CD4-positive, alpha-beta memory T cell (primary cell): ENCODE data around the gene SLC25A27. TPM values are rescaled to one million over a fixed set of nuclear protein-coding genes. Genes with fewer than 3 reads are reported as not detected.

Experiments used
- CTCF ChIA-PET: fragments of 350-600 bp; sonication (Branson Sonifier 250); formaldehyde crosslinking; loops from one replicate; lab custom pipeline; 2021; ENCODE audit warnings: inconsistent platforms; ENCODE audit not compliant: partially characterized antibody; lab: Charles Lee
- POLR2A ChIA-PET: fragments of 350-600 bp; sonication (Branson Sonifier 250); formaldehyde crosslinking; loops from one replicate; lab custom pipeline; 2021; ENCODE audit not compliant: partially characterized antibody; lab: Charles Lee
- DNase-seq, 5 donors: peaks; one replicate each; pipeline versions ENCODE4 v3.0.0 to v3.0.0-alpha.2; 2020 to 2022; ENCODE audit warnings: mixed read lengths in 1 of 5
- H3K27ac ChIP-seq: one replicate; pipeline ENCODE4 v1.7.0; 2013; ENCODE audit warnings: low read depth, low read length
- H3K27me3 ChIP-seq: 2 replicates; pipeline ENCODE4 v1.7.0; 2013; ENCODE audit warnings: mild to moderate bottlenecking, low read length, moderate library complexity; ENCODE audit not compliant: insufficient read depth
- H3K36me3 ChIP-seq: 2 replicates; pipeline ENCODE4 v1.7.0; 2013; ENCODE audit warnings: mild to moderate bottlenecking, low read length, moderate library complexity; ENCODE audit not compliant: insufficient read depth
- H3K4me1 ChIP-seq: 2 replicates; pipeline ENCODE4 v1.7.0; 2013; ENCODE audit warnings: mild to moderate bottlenecking, low read length, moderate library complexity; ENCODE audit not compliant: insufficient read depth
- H3K4me3 ChIP-seq, 2 donors: one replicate each; pipeline ENCODE4 v1.7.0; 2013; ENCODE audit warnings: low read length in 2 of 2, mild to moderate bottlenecking in 1 of 2
- H3K9me3 ChIP-seq, 2 donors: one replicate each; pipeline ENCODE4 v1.7.0; 2013; ENCODE audit warnings: low read length in 2 of 2, control low read depth in 1 of 2; ENCODE audit not compliant: control insufficient read depth in 1 of 2
- H3K27ac Mint-ChIP-seq, 7 donors: one replicate each; pipeline ENCODE4 v1.8.0; 2020 to 2021; ENCODE audit warnings: mixed read lengths in 7 of 7, mild to moderate bottlenecking in 6 of 7, inconsistent platforms in 3 of 7, moderate library complexity in 3 of 7
- H3K27me3 Mint-ChIP-seq, 2 donors: one replicate each; pipeline ENCODE4 v1.8.0; 2020 to 2021; ENCODE audit warnings: mixed read lengths in 2 of 2
- H3K36me3 Mint-ChIP-seq, 2 donors: one replicate each; pipeline ENCODE4 v1.8.0; 2020 to 2021; ENCODE audit warnings: mixed read lengths in 2 of 2, inconsistent platforms in 1 of 2, mild to moderate bottlenecking in 1 of 2
- H3K4me1 Mint-ChIP-seq, 4 donors: one replicate each; pipeline ENCODE4 v1.8.0; 2020 to 2021; ENCODE audit warnings: mixed read lengths in 4 of 4, mild to moderate bottlenecking in 1 of 4
- H3K4me3 Mint-ChIP-seq, 8 donors: one replicate each; pipeline ENCODE4 v1.8.0; 2020 to 2021; ENCODE audit warnings: mixed read lengths in 8 of 8, mild to moderate bottlenecking in 7 of 8, moderate library complexity in 6 of 8, inconsistent platforms in 3 of 8
- H3K9me3 Mint-ChIP-seq, 8 donors: one replicate each; pipeline ENCODE4 v1.8.0; 2020 to 2021; ENCODE audit warnings: mixed read lengths in 8 of 8, mild to moderate bottlenecking in 5 of 8, inconsistent platforms in 3 of 8, moderate library complexity in 1 of 8
- intact Hi-C: fragments of 100-400 bp; cut with micrococcal nuclease; formaldehyde crosslinking; loops from one replicate; pipeline ENCODE4 v1.15.1; 2023
- polyA plus RNA-seq, 2 donors: library from polyadenylated mRNA; unstranded; fragments of 300-500 nt; fragmentation: Illumina TruSeq; gene quantifications; one replicate each; pipeline ENCODE4 v1.2.3, GENCODE V29; 2021
- total RNA-seq, 2 experiments: library from RNA; stranded (reverse); gene quantifications; one replicate each; pipeline ENCODE4 v1.2.3, GENCODE V29; 2021

SLC25A27 gene
- total and polyA plus RNA-seq, 4 experiments from 2014 or later = 2.3 to 2.6 TPM; not detected in 2

DNA sequence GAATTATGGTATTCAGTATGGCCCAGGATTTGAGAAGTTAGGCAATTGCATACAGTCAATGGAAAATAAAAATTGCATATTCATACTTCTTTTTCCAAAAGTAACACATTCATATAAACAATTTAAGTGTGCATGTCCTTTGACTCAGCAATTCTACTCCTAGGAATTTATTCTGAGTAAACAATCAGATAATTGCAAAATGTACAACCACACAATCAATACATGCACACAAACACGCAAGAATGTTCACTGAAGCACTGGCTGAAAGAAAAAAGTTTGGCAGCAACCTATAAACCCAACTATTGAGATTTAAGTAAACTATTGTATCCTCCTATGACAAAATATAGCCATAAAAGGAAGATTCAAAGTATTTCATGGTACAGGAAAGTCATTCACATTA, 1.8 kb upstream of the SLC25A27 start:
- H3K27me3 Mint-ChIP-seq = peaks cover 25 to 29% of the 10 kb centered on the region in 2 donors
- Histone ChIP-seq H3K4me1 (peaks cover 17% of the 10 kb centered on the region), H3K36me3 (no peaks in the 10 kb centered on the region), H3K9me3 (no peaks in the 10 kb centered on the region), H3K27me3 (peaks cover 16% of the 10 kb centered on the region), H3K27ac (no peak overlapping the region), H3K4me3 (no peak overlapping the region)
- no peaks in the 10 kb centered on the region for H3K36me3 Mint-ChIP-seq
- no peak overlapping the region for H3K27ac Mint-ChIP-seq
- DNase-seq = no peak
- intact Hi-C loops = no loop called here
- peaks cover 0 to 2% (median 0%) of the 10 kb centered on the region in 8 donors for H3K9me3 Mint-ChIP-seq
- peaks cover 12 to 17% (median 14%) of the 10 kb centered on the region in 4 donors for H3K4me1 Mint-ChIP-seq
- no peak overlapping the region for H3K4me3 Mint-ChIP-seq
- POLR2A ChIA-PET = no interaction called here
- CTCF ChIA-PET = no interaction called here

DNA sequence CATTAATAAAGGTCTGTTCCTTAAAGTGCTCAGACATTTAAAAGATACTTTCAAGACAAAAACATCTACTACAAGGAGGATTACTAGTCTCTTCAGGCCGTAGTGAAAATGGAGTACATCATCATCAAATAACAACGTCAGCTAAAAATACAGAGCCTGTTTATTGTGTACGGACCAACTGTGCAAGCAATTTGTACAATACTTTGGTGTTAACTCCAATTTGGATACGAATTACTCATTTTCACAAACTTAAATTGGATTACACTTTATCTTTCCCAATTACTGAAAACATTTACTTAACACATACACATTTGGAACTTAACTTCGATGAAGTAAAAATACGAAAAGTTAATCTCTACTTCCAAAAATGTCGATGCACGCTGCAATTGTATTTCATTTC, 959 bp upstream of the SLC25A27 start:
- no peak overlapping the region for H3K27ac ChIP-seq
- H3K9me3 Mint-ChIP-seq = peaks cover 0 to 2% (median 0%) of the 10 kb centered on the region in 8 donors
- H3K4me1 ChIP-seq = peaks cover 17% of the 10 kb centered on the region
- H3K36me3 Mint-ChIP-seq = no peaks in the 10 kb centered on the region
- CTCF ChIA-PET = no interaction called here
- H3K9me3 ChIP-seq = no peaks in the 10 kb centered on the region
- no peak for DNase-seq
- peak overlapping the region; percentile 82 to 93 (median 86) for H3K4me3 Mint-ChIP-seq
- H3K4me1 Mint-ChIP-seq = peaks cover 12 to 17% (median 14%) of the 10 kb centered on the region in 4 donors
- H3K36me3 ChIP-seq = no peaks in the 10 kb centered on the region
- no peak overlapping the region for H3K4me3 ChIP-seq
- peaks cover 25 to 29% of the 10 kb centered on the region in 2 donors for H3K27me3 Mint-ChIP-seq
- H3K27me3 ChIP-seq = peaks cover 16% of the 10 kb centered on the region
- intact Hi-C loops = no loop called here
- H3K27ac Mint-ChIP-seq = no peak overlapping the region
- POLR2A ChIA-PET = no interaction called here

DNA sequence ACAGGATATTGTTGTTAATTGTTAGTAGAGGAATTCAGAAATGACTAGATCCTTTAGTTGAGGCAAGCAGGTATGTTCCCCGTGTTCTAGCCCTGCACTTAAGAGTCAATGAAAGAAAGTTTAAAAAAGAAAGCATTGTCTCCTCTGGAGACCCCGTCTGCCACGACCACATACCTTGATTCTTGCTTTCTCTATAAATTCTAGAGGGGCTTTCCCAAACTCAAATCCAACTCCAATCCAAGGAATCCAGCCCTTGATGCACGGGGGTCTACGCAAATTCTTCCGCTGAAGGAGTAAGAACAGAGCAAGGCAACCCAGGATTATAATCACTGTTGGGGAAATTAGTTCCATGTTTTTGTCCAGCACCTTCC, 558 bp upstream of the SLC25A27 start:
- Histone ChIP-seq H3K4me3 (peak overlapping the region; percentile 63 to 69), H3K9me3 (no peaks in the 10 kb centered on the region), H3K36me3 (no peaks in the 10 kb centered on the region), H3K27me3 (peaks cover 16% of the 10 kb centered on the region), H3K27ac (no peak overlapping the region), H3K4me1 (peaks cover 17% of the 10 kb centered on the region)
- Mint-ChIP-seq H3K27ac (peak overlapping the region in 2 of 7 donors; percentile 9 to 41), H3K9me3 (peaks cover 0 to 2% (median 0%) of the 10 kb centered on the region in 8 donors), H3K36me3 (no peaks in the 10 kb centered on the region), H3K4me1 (peaks cover 12 to 17% (median 14%) of the 10 kb centered on the region in 4 donors), H3K4me3 (peak overlapping the region; percentile 82 to 93 (median 86)), H3K27me3 (peaks cover 25 to 28% of the 10 kb centered on the region in 2 donors)
- CTCF ChIA-PET = no interaction called here
- intact Hi-C loops = no loop called here
- DNase-seq = peak in 1 of 5 donors; percentile 0
- POLR2A ChIA-PET = no interaction called here

DNA sequence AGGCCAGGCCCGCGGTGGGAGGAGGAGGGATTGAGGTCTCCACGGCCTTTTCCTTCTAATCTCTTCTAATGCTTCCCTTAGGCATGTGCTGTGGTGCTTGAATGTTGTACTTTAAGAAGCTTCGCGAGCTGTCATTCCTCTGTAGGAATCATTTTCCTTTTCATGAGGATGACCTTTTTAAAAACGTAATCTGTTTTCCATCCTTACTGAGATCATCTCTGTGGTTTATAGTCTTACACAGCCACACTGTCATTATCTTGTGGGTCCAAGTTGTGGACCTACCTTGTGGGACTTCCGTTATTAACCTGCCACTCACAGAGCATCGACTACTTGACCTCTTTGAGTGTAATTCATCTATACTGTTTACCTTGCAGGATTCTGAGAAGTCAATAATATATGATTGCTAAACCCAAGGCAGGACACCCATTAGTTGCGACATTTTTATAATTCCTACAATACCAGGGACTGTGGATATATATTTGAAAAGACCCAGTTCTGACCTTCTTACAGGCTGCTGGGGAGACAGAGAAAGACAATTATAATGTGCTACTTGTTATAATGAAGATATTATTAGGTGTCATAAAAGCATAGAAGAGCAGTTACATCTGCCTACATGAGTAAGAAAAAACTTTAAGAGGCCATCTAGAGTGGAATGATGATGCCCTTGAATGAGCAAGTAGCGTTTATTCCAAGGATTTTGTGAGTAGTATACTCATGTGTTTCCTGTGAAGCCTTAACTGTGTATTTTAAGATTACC, 842 bp downstream of the SLC25A27 start:
- ChIA-PET POLR2A (no interaction called here), CTCF (no interaction called here)
- H3K27ac Mint-ChIP-seq = no peak overlapping the region

DNA sequence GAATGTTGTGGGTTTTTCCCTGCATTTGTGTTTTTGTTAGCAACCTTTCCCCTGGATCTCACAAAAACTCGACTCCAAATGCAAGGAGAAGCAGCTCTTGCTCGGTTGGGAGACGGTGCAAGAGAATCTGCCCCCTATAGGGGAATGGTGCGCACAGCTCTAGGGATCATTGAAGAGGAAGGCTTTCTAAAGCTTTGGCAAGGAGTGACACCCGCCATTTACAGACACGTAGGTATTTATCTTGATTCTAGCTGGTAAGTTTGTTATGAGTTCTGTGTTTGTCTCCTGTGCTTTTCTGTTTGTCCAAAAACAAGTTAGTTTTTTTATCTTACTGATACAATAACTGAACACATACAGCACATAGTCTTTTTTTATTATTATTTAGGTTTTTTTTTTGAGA, 3.0 kb downstream of the SLC25A27 start:
- H3K4me1 Mint-ChIP-seq = peaks cover 12 to 17% (median 14%) of the 10 kb centered on the region in 4 donors
- Histone ChIP-seq H3K4me1 (peaks cover 17% of the 10 kb centered on the region), H3K9me3 (no peaks in the 10 kb centered on the region), H3K27me3 (peaks cover 16% of the 10 kb centered on the region), H3K36me3 (no peaks in the 10 kb centered on the region), H3K4me3 (no peak overlapping the region), H3K27ac (no peak overlapping the region)
- H3K36me3 Mint-ChIP-seq = no peaks in the 10 kb centered on the region
- no peak for DNase-seq
- H3K9me3 Mint-ChIP-seq = no peaks in the 10 kb centered on the region
- CTCF ChIA-PET = no interaction called here
- no peak overlapping the region for H3K4me3 Mint-ChIP-seq
- POLR2A ChIA-PET = no interaction called here
- H3K27me3 Mint-ChIP-seq = peaks cover 22 to 29% of the 10 kb centered on the region in 2 donors
- no peak overlapping the region for H3K27ac Mint-ChIP-seq
- intact Hi-C loops = no loop called here

More for the DNA sequence above, 842 bp downstream of the SLC25A27 start:
- Histone ChIP-seq H3K4me1 (peaks cover 17% of the 10 kb centered on the region), H3K27ac (no peak overlapping the region), H3K4me3 (peak overlapping the region; percentile 63 to 69), H3K36me3 (no peaks in the 10 kb centered on the region), H3K27me3 (peaks cover 16% of the 10 kb centered on the region), H3K9me3 (no peaks in the 10 kb centered on the region)
- no peak for DNase-seq
- peak overlapping the region; percentile 57 to 86 (median 80) for H3K4me3 Mint-ChIP-seq
- H3K36me3 Mint-ChIP-seq = no peaks in the 10 kb centered on the region
- no peaks in the 10 kb centered on the region for H3K9me3 Mint-ChIP-seq
- peaks cover 12 to 17% (median 14%) of the 10 kb centered on the region in 4 donors for H3K4me1 Mint-ChIP-seq
- intact Hi-C loops = no loop called here
- H3K27me3 Mint-ChIP-seq = peaks cover 25 to 29% of the 10 kb centered on the region in 2 donors

DNA sequence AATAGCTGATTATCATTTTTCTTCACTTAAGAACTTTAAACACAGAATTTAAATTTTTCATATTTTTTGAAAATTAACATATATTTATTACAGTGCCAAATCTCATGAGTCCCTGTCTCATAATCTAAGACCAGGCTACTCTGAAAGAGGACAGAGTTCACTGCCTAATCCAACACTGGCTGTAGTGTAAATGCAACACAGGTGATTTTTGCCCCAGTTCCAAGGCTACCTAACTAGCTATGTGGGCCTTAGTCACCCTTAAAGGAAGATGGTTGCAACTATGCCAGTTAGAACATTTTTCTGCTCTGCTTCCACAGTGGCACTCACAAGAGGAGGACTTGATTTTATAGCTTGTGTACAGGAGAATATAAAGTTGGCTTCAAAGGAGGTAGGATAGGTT, 4.9 kb downstream of the SLC25A27 start:
- Mint-ChIP-seq H3K4me1 (peaks cover 5 to 10% (median 7%) of the 10 kb centered on the region in 4 donors), H3K27ac (no peak overlapping the region), H3K9me3 (no peaks in the 10 kb centered on the region), H3K36me3 (no peaks in the 10 kb centered on the region), H3K4me3 (no peak overlapping the region), H3K27me3 (peaks cover 12 to 15% of the 10 kb centered on the region in 2 donors)
- H3K9me3 ChIP-seq = no peaks in the 10 kb centered on the region
- no peaks in the 10 kb centered on the region for H3K36me3 ChIP-seq
- H3K27me3 ChIP-seq = peaks cover 12% of the 10 kb centered on the region
- H3K4me1 ChIP-seq = peaks cover 11% of the 10 kb centered on the region
- DNase-seq = no peak
- intact Hi-C loops = no loop called here
- ChIA-PET POLR2A (no interaction called here), CTCF (no interaction called here)
- H3K27ac ChIP-seq = no peak overlapping the region
- no peak overlapping the region for H3K4me3 ChIP-seq

DNA sequence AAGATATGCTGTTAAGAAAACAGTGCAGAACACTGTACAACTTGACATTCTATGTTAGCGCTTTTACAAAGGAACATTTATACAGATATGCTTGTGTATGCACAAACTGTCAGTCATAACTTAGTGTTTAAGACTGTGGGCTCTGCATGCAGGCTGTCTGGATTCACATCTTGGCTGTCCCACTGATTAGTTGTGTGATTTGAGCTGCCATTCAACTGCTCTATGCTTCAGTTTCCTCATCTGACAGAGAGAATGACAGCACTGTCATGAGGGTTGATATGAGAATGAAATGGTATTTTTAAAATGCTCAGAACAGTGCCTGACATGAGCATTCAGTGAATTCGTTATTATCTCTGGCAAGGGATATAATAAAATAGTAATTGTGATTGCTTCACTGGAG, 8.7 kb downstream of the SLC25A27 start:
- intact Hi-C loops = no loop called here
- peaks cover 0 to 1% of the 10 kb centered on the region in 2 donors for H3K27me3 Mint-ChIP-seq
- Histone ChIP-seq H3K4me1 (no peaks in the 10 kb centered on the region), H3K27me3 (no peaks in the 10 kb centered on the region), H3K27ac (no peak overlapping the region), H3K36me3 (no peaks in the 10 kb centered on the region), H3K4me3 (no peak overlapping the region), H3K9me3 (no peaks in the 10 kb centered on the region)
- no peaks in the 10 kb centered on the region for H3K36me3 Mint-ChIP-seq
- no peak overlapping the region for H3K27ac Mint-ChIP-seq
- no peak overlapping the region for H3K4me3 Mint-ChIP-seq
- H3K4me1 Mint-ChIP-seq = no peaks in the 10 kb centered on the region
- no peak for DNase-seq
- ChIA-PET CTCF (no interaction called here), POLR2A (no interaction called here)
- no peaks in the 10 kb centered on the region for H3K9me3 Mint-ChIP-seq
